Sigmoid colon (tissue), 7 donors: ENCODE measurements around the gene COL25A1. TPM values are rescaled to one million over a fixed set of nuclear protein-coding genes. Genes with fewer than 3 reads are reported as not detected.

Experiments used
- DNase-seq: peaks from one replicate; pipeline ENCODE4 v3.0.0-alpha.2; 2019
- H3K27ac ChIP-seq, 4 donors: fragments of 200-600 bp; sonication (generic); one replicate each; pipeline ENCODE4 v1.5.1; 2016 to 2019; ENCODE audit warnings: mild to moderate bottlenecking in 1 of 4
- H3K27me3 ChIP-seq, 3 donors: fragments of 200-600 bp; sonication (generic); one replicate each; pipeline ENCODE4 v1.5.1; 2019; ENCODE audit warnings: mild to moderate bottlenecking in 1 of 3
- H3K36me3 ChIP-seq, 4 donors: fragments of 200-600 bp; sonication (generic); one replicate each; pipeline ENCODE4 v1.5.1; 2016 to 2019
- H3K4me1 ChIP-seq, 4 donors: fragments of 200-600 bp; sonication (generic); one replicate each; pipeline ENCODE4 v1.5.1; 2017 to 2019
- H3K4me3 ChIP-seq, 4 donors: fragments of 200-600 bp; sonication (generic); one replicate each; pipeline ENCODE4 v1.5.1; 2017 to 2019; ENCODE audit warnings: mild to moderate bottlenecking in 2 of 4, moderate library complexity in 1 of 4
- H3K9me3 ChIP-seq, 4 donors: fragments of 200-600 bp in 3 of 4; sonication (generic) in 3 of 4; one replicate each; pipeline versions ENCODE4 v1.5.1 to v1.6.1; 2013 to 2019
- EP300 ChIP-seq, 4 donors: sonication (generic); formaldehyde crosslinking; IDR thresholded peaks; one replicate each; pipeline ENCODE4 v1.6.1; 2017; ENCODE audit warnings: antibody characterized with exemption in 4 of 4
- POLR2A ChIP-seq, 2 donors: fragments of 450-650 bp; IDR thresholded peaks; one replicate each; pipeline ENCODE4 v1.6.1; 2016; ENCODE audit warnings: antibody characterized with exemption in 2 of 2, mild to moderate bottlenecking in 2 of 2, moderate library complexity in 2 of 2
- POLR2AphosphoS5 ChIP-seq, 4 donors: sonication (generic); formaldehyde crosslinking; IDR thresholded peaks; one replicate each; pipeline ENCODE4 v1.6.1; 2017; ENCODE audit warnings: antibody characterized with exemption in 4 of 4
- WGBS, 2 donors: extraction: QIAGEN DNeasy Blood & Tissue Kit; methylation state at CpG; one replicate each; pipeline ENCODE4 v1.1.7; 2013; 5-methylcytosine and 5-hydroxymethylcytosine counted together
- intact Hi-C: fragments of 100-400 bp; cut with DNase I; formaldehyde crosslinking; loops from one replicate; pipeline ENCODE4 v1.15.1; 2023
- polyA plus RNA-seq, 3 donors: library from polyadenylated mRNA; stranded (reverse); fragments of 200-250 nt; gene quantifications; one replicate each; pipeline ENCODE4 v1.2.3, GENCODE V29; 2013
- total RNA-seq, 4 donors: library from RNA; depleted of rRNA; stranded (reverse); fragments of >200 nt; gene quantifications; one replicate each; pipeline ENCODE4 v1.1.0, GENCODE V29; 2016
- TF ChIP-seq, protein P1 (sequence below), 4 experiments: fragments of 450-650 bp in 3 of 4; fragments of 200-600 bp in 1 of 4; IDR thresholded peaks; one replicate each; pipeline ENCODE4 v1.5.1; 2016 to 2019; ENCODE audit warnings: antibody characterized with exemption in 4 of 4, mild to moderate bottlenecking in 3 of 4, moderate library complexity in 2 of 4
- donor health status: healthy with polysubstance abuse.
- donor health status: Bipolar disorder and iron deficiency.
- donor health status: healthy.

The COL25A1 gene
- total and polyA plus RNA-seq, 7 donors = 0.15 to 1.4 (median 0.41) TPM; not detected in 2

DNA sequence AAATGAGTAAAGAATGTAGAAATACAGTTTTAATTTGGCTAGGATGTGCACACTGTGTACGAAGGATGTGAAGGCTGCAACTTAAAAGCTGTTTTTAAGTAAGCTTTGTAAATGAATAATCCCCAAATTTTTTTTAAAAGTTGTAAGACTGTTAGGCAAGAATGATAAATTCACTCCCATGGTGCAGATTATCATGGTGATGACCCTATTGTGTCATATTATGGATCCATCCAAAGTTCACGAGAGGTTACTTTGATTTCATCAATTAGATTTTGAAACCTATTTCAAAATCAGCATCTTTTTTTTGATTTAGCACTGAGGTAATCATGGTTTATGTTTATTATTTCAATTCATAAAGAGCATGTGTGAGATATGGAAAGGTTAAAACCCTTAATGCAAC, 476.7 kb downstream of the COL25A1 start:
- no peak for TF ChIP-seq EP300 (IDR thresholded peaks at IDR 0.05)
- TF ChIP-seq, protein P1, sequence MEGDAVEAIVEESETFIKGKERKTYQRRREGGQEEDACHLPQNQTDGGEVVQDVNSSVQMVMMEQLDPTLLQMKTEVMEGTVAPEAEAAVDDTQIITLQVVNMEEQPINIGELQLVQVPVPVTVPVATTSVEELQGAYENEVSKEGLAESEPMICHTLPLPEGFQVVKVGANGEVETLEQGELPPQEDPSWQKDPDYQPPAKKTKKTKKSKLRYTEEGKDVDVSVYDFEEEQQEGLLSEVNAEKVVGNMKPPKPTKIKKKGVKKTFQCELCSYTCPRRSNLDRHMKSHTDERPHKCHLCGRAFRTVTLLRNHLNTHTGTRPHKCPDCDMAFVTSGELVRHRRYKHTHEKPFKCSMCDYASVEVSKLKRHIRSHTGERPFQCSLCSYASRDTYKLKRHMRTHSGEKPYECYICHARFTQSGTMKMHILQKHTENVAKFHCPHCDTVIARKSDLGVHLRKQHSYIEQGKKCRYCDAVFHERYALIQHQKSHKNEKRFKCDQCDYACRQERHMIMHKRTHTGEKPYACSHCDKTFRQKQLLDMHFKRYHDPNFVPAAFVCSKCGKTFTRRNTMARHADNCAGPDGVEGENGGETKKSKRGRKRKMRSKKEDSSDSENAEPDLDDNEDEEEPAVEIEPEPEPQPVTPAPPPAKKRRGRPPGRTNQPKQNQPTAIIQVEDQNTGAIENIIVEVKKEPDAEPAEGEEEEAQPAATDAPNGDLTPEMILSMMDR (IDR thresholded peaks at IDR 0.05) = no peak
- no peak for TF ChIP-seq POLR2A (IDR thresholded peaks at IDR 0.05)
- no peak for TF ChIP-seq POLR2AphosphoS5 (IDR thresholded peaks at IDR 0.05)
- Histone ChIP-seq H3K9me3 (no peaks in the 10 kb centered on the region), H3K27ac (no peak overlapping the region), H3K4me1 (peaks cover 0 to 8% (median 1%) of the 10 kb centered on the region in 4 donors), H3K27me3 (no peaks in the 10 kb centered on the region), H3K4me3 (no peak overlapping the region), H3K36me3 (no peaks in the 10 kb centered on the region)
- 89 to 91% methylated on average over 2 of the region's 2 CpGs for WGBS, 2 donors
- DNase-seq = no peak
- intact Hi-C loops = no loop called here

DNA sequence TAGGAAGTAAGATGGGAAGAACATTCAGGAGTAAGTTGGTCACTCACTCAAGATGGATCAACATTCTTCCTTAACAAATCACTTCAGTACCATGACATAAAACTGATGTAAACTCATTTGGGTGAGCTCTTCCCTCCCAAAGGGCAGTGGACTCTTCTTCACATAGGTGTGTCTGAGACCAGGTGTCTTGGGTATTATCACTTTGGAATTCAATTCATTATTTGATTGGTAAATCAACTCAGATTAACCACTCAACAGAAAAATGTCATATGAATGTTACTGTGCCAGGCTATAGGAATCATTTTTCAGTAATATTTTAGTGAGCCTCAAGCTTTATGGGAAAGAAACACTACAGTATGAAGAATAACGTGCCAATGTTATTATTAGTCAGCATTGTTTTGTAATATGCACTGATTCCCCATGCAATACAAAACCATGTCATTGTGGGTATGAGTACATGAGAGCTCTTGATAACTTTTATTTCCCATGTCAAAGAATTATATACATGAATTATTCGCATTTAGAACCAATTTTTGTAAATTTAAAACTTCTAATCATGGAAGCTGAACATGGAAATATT, 481.0 kb downstream of the COL25A1 start:
- Histone ChIP-seq H3K4me1 (no peaks in the 10 kb centered on the region), H3K27me3 (no peaks in the 10 kb centered on the region), H3K9me3 (no peaks in the 10 kb centered on the region), H3K27ac (no peak overlapping the region), H3K36me3 (no peaks in the 10 kb centered on the region), H3K4me3 (no peak overlapping the region)
- no peak for TF ChIP-seq POLR2AphosphoS5 (IDR thresholded peaks at IDR 0.05)
- no peak for TF ChIP-seq POLR2A (IDR thresholded peaks at IDR 0.05)
- TF ChIP-seq, protein P1 (IDR thresholded peaks at IDR 0.05) = no peak
- no peak for TF ChIP-seq EP300 (IDR thresholded peaks at IDR 0.05)
- intact Hi-C loops = no loop called here
- DNase-seq = no peak
- 63 to 64% methylated on average over 2 of the region's 2 CpGs for WGBS, 2 donors

DNA sequence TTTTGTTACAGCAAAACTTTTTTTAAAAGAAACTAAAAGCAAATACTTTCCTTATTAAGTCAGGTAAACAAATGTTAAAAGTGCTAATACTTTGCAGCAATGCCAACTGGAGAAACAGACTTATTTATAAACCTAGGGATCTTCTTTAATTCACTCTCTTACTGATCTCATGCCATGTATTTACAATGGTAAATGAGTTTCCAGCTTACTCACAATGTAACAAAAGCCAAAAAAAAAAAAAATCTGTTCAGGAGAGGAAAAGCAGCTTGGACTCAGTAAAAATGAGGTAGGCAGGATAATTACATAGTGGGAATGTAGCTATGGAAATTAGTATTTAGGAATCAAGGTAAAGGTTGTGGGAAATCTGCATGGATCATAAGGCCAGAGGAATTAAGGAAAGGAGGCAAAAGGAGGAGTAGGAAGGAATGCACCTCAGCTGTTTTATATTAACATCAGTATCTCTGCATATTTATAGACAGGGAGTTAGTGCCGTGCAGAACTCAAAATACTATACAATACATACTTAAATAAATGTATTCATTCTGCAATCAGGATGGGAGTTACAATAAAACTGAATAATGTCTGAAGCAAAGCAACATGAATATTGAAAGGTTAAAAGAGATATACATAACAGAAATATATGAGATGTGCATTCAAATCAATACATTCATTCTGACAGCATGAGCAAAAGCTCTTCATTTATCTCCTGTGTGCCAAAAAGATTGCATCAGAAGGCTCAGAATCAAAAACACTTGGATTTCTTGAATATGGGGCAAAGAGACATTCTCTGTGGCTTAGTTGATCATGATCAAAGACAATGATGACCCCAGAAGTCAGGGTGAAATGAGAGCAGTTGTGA, 481.7 kb downstream of the COL25A1 start:
- Histone ChIP-seq H3K9me3 (no peaks in the 10 kb centered on the region), H3K27me3 (no peaks in the 10 kb centered on the region), H3K36me3 (no peaks in the 10 kb centered on the region), H3K4me3 (no peak overlapping the region), H3K4me1 (no peaks in the 10 kb centered on the region), H3K27ac (no peak overlapping the region)
- 75 to 80% methylated on average over 1 of the region's 1 CpG for WGBS, 2 donors
- TF ChIP-seq EP300 (IDR thresholded peaks at IDR 0.05) = no peak
- no peak for TF ChIP-seq POLR2AphosphoS5 (IDR thresholded peaks at IDR 0.05)
- TF ChIP-seq, protein P1 (IDR thresholded peaks at IDR 0.05) = no peak
- no peak for TF ChIP-seq POLR2A (IDR thresholded peaks at IDR 0.05)
- intact Hi-C loops = no loop called here
- no peak for DNase-seq

DNA sequence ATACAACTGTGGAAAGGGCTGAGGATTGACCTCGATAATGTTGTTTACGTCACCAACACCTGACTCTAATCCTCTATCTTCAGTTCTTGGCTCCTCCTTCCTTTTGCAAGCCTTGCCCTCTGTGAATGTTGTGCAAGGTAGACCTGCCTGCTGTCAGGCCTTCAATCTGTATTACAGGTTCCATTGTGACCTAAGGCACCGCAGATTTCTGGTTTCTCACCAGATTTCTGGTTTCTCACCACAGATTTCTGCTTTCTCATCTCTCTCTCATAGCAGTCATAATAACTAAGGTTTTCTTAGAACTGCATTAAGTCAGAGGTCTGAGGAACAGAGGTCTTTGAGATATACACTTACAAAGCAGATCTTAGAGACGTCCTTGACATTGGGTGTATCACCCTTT, 488.1 kb downstream of the COL25A1 start:
- WGBS, 2 donors = 81 to 82% methylated on average over 4 of the region's 4 CpGs

More for the DNA sequence above, 488.1 kb downstream of the COL25A1 start:
- no peak overlapping the region for H3K27ac ChIP-seq
- H3K9me3 ChIP-seq = no peaks in the 10 kb centered on the region
- no peak for DNase-seq
- TF ChIP-seq EP300 (IDR thresholded peaks at IDR 0.05) (no peak), POLR2A (IDR thresholded peaks at IDR 0.05) (no peak), POLR2AphosphoS5 (IDR thresholded peaks at IDR 0.05) (no peak)
- TF ChIP-seq, protein P1 (IDR thresholded peaks at IDR 0.05) = no peak
- no peaks in the 10 kb centered on the region for H3K27me3 ChIP-seq
- H3K4me1 ChIP-seq = no peaks in the 10 kb centered on the region
- no peaks in the 10 kb centered on the region for H3K36me3 ChIP-seq
- intact Hi-C loops = no loop called here
- no peak overlapping the region for H3K4me3 ChIP-seq
